Keratinocyte (primary cell): Measurements from ENCODE around the gene DMRT1. TPM values are rescaled to one million over a fixed set of nuclear protein-coding genes. Genes with fewer than 3 reads are reported as not detected.
"Not testable (repeated sequence)": the region's sequence is repeated elsewhere in the genome, so short reads cannot be mapped to it uniquely, and the experiment has no call there.

Source experiments
- DNase-seq: peaks from one replicate; pipeline ENCODE4 v3.0.0-alpha.2; 2011; ENCODE audit warnings: low read depth, missing footprints, low spot score
- FAIRE-seq: peaks from 2 replicates; lab custom pipeline; 2011; peaks lifted over from hg19 to GRCh38; lab: Jason Lieb, UNC
- H2AFZ ChIP-seq: 2 replicates; pipeline ENCODE4 v1.6.0; 2012; ENCODE audit warnings: low read length, control low read depth, inconsistent platforms; ENCODE audit not compliant: control insufficient read depth
- H3K27ac ChIP-seq: 2 replicates; pipeline ENCODE4 v1.5.1; 2011; ENCODE audit warnings: low read length; ENCODE audit not compliant: control insufficient read depth, insufficient read depth
- H3K27me3 ChIP-seq: 3 replicates; pipeline ENCODE4 v1.6.0; 2011; ENCODE audit warnings: low read length; ENCODE audit not compliant: control insufficient read depth, insufficient read depth; ENCODE audit errors: extremely low read depth
- H3K36me3 ChIP-seq, 2 experiments: 2 replicates in 1 of 2; 3 replicates in 1 of 2; pipeline ENCODE4 v1.5.1; 2011; ENCODE audit warnings: low read length in 2 of 2, mild to moderate bottlenecking in 1 of 2; ENCODE audit not compliant: control insufficient read depth in 2 of 2, insufficient read depth in 2 of 2; ENCODE audit errors: extremely low read depth in 1 of 2
- H3K4me1 ChIP-seq: 3 replicates; pipeline ENCODE4 v1.5.1; 2011; ENCODE audit warnings: low read length; ENCODE audit not compliant: control insufficient read depth, insufficient read depth; ENCODE audit errors: extremely low read depth
- H3K4me2 ChIP-seq: 3 replicates; pipeline ENCODE4 v1.6.0; 2011; ENCODE audit warnings: low read depth, low read length; ENCODE audit not compliant: control insufficient read depth, insufficient read depth; ENCODE audit errors: extremely low read depth
- H3K4me3 ChIP-seq, 3 experiments: fragments of 200-600 bp in 1 of 3; sonication (generic) in 1 of 3; 2 replicates in 2 of 3; 3 replicates in 1 of 3; pipeline ENCODE4 v1.5.1; 2011 to 2016; ENCODE audit warnings: low read length in 3 of 3, mild to moderate bottlenecking in 3 of 3, control low read depth in 2 of 3, inconsistent platforms in 1 of 3, low read depth in 1 of 3, mixed read lengths in 1 of 3, mixed run types in 1 of 3, moderate library complexity in 1 of 3; ENCODE audit not compliant: control insufficient read depth in 2 of 3, insufficient read depth in 2 of 3; ENCODE audit errors: extremely low read depth in 1 of 3
- H3K79me2 ChIP-seq: 2 replicates; pipeline ENCODE4 v1.6.0; 2012; ENCODE audit warnings: low read length; ENCODE audit not compliant: control insufficient read depth, insufficient read depth
- H3K9ac ChIP-seq: 3 replicates; pipeline ENCODE4 v1.6.0; 2011; ENCODE audit warnings: low read length; ENCODE audit not compliant: control insufficient read depth, insufficient read depth; ENCODE audit errors: extremely low read depth
- H3K9me1 ChIP-seq: 3 replicates; pipeline ENCODE4 v1.6.0; 2011; ENCODE audit warnings: low read length; ENCODE audit not compliant: control insufficient read depth, insufficient read depth; ENCODE audit errors: extremely low read depth
- H3K9me3 ChIP-seq: 2 replicates; pipeline ENCODE4 v1.5.1; 2012; ENCODE audit warnings: low read depth, low read length; ENCODE audit not compliant: control insufficient read depth
- H4K20me1 ChIP-seq: 3 replicates; pipeline ENCODE4 v1.6.0; 2011; ENCODE audit warnings: low read length; ENCODE audit not compliant: control insufficient read depth, insufficient read depth; ENCODE audit errors: extremely low read depth
- EZH2 ChIP-seq: IDR thresholded peaks from one replicate; pipeline ENCODE4 v1.6.1; 2012; ENCODE audit warnings: inconsistent platforms, mild to moderate bottlenecking, low read length, moderate library complexity
- dilution Hi-C: fragments of 300-500 bp; cut with MboI; formaldehyde crosslinking; loops from one replicate; pipeline ENCODE4 v1.7.0; 2020; ENCODE audit warnings: low sequenced_read_pairs; ENCODE audit not compliant: extremely low pct_ligation_motif_present
- polyA plus RNA-seq, 5 experiments: library from polyadenylated mRNA; depleted of rRNA in 3 of 5; stranded (reverse) in 3 of 5; stranded (forward) in 1 of 5; unstranded in 1 of 5; fragments of >200 nt; gene quantifications; 1 replicate in 1 of 5; 2 replicates in 3 of 5; 3 replicates in 1 of 5; pipeline versions ENCODE4 v1.2.1 to v1.2.3, GENCODE V29; 2011 to 2012; ENCODE audit warnings: missing spikeins in 2 of 5, low read depth in 1 of 5, low replicate concordance in 1 of 5
- TF ChIP-seq, protein P1 (sequence below), 3 experiments: IDR thresholded peaks in 1 of 3; conservative IDR thresholded peaks in 1 of 3; optimal IDR thresholded peaks in 1 of 3; 2 replicates in 2 of 3; 3 replicates in 1 of 3; pipeline versions ENCODE3 to v1.5.1; 2011; ENCODE audit warnings: low read length in 3 of 3, mild to moderate bottlenecking in 3 of 3, moderate library complexity in 2 of 3, control low read depth in 1 of 3, inconsistent platforms in 1 of 3; ENCODE audit not compliant: insufficient read depth in 2 of 3; ENCODE audit errors: extremely low read depth in 1 of 3

Gene DMRT1
- polyA plus RNA-seq, 1 donor (not counting 4 experiments of a cell fraction or from before 2014, with no cell fraction given), result not detected

DNA sequence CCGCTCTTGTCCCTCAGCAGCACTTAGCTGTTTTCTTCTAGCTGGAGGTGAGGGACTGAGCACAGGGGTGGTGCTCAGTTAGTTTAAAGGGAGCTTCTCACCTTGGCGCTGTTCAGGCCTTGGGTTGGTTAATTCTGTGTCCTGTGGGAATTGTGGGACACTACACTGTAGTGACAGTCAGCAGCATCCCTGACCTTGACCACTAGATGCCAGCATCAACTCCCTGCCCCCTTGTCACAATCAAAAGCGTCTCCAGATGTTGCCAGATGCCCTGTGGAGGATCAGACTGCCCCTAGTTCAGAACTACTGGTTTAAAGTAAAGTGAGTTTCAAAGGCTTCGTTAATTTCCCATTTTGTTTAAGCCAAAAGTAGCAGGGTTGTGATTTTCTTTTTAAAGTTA is 69.5 kb downstream of the DMRT1 start:
- no peak overlapping the region for H3K27ac ChIP-seq
- no peak for TF ChIP-seq EZH2
- TF ChIP-seq, protein P1, sequence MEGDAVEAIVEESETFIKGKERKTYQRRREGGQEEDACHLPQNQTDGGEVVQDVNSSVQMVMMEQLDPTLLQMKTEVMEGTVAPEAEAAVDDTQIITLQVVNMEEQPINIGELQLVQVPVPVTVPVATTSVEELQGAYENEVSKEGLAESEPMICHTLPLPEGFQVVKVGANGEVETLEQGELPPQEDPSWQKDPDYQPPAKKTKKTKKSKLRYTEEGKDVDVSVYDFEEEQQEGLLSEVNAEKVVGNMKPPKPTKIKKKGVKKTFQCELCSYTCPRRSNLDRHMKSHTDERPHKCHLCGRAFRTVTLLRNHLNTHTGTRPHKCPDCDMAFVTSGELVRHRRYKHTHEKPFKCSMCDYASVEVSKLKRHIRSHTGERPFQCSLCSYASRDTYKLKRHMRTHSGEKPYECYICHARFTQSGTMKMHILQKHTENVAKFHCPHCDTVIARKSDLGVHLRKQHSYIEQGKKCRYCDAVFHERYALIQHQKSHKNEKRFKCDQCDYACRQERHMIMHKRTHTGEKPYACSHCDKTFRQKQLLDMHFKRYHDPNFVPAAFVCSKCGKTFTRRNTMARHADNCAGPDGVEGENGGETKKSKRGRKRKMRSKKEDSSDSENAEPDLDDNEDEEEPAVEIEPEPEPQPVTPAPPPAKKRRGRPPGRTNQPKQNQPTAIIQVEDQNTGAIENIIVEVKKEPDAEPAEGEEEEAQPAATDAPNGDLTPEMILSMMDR (optimal IDR thresholded peaks at IDR 0.05 in 1 of 3, IDR thresholded peaks at IDR 0.05 in 1 of 3, conservative IDR thresholded peaks at IDR 0.05 in 1 of 3; ENCODE audit: extremely low read depth in 1 of 3, insufficient read depth in 2 of 3, low read length in 3 of 3), result peak in 1 of 3 experiments; percentile 28
- H3K4me2 ChIP-seq, result no peak overlapping the region
- no peak overlapping the region for H2AFZ ChIP-seq
- H3K79me2 ChIP-seq, result no peaks in the 10 kb centered on the region
- no peak for DNase-seq
- no peak overlapping the region for H3K4me3 ChIP-seq
- H3K9me1 ChIP-seq, result no peaks in the 10 kb centered on the region
- no peaks in the 10 kb centered on the region for H4K20me1 ChIP-seq
- dilution Hi-C loops, result no loop called here
- no peak for FAIRE-seq
- H3K36me3 ChIP-seq, result no peaks in the 10 kb centered on the region
- no peak overlapping the region for H3K9ac ChIP-seq
- no peaks in the 10 kb centered on the region for H3K4me1 ChIP-seq
- H3K27me3 ChIP-seq, result peaks cover 4% of the 10 kb centered on the region
- H3K9me3 ChIP-seq, result no peaks in the 10 kb centered on the region

DNA sequence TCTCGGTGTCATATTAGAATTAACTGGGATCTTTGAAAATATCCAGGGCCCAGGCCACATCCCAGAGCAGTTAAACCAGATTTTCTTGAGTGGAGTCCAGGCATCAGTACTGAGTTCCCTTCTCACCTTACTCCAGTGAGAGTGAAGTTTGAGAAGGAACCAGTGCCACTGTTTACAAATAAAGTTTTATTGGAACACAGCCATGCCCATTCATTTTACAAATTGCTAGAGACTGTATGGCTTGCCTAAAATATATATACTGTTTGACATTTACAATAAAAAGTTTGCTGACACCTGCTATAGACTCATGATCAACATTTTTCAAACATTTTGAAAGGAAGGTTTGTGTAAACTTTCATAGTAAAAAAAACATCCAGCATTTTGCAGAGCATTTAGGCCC is 71.3 kb downstream of the DMRT1 start:
- TF ChIP-seq, protein P1 (optimal IDR thresholded peaks at IDR 0.05 in 1 of 3, IDR thresholded peaks at IDR 0.05 in 1 of 3, conservative IDR thresholded peaks at IDR 0.05 in 1 of 3; ENCODE audit: extremely low read depth in 1 of 3, insufficient read depth in 2 of 3, low read length in 3 of 3), result no peak
- no peak overlapping the region for H3K9ac ChIP-seq
- dilution Hi-C loops, result no loop called here
- H3K4me2 ChIP-seq, result no peak overlapping the region
- no peaks in the 10 kb centered on the region for H3K9me1 ChIP-seq
- H3K27me3 ChIP-seq, result peaks cover 4% of the 10 kb centered on the region
- H3K79me2 ChIP-seq, result no peaks in the 10 kb centered on the region
- DNase-seq (no peak), FAIRE-seq (no peak)
- H3K27ac ChIP-seq, result no peak overlapping the region
- H3K9me3 ChIP-seq, result no peaks in the 10 kb centered on the region
- H3K36me3 ChIP-seq, result no peaks in the 10 kb centered on the region
- H3K4me1 ChIP-seq, result no peaks in the 10 kb centered on the region
- H4K20me1 ChIP-seq, result no peaks in the 10 kb centered on the region
- no peak overlapping the region for H3K4me3 ChIP-seq
- H2AFZ ChIP-seq, result no peak overlapping the region

DNA sequence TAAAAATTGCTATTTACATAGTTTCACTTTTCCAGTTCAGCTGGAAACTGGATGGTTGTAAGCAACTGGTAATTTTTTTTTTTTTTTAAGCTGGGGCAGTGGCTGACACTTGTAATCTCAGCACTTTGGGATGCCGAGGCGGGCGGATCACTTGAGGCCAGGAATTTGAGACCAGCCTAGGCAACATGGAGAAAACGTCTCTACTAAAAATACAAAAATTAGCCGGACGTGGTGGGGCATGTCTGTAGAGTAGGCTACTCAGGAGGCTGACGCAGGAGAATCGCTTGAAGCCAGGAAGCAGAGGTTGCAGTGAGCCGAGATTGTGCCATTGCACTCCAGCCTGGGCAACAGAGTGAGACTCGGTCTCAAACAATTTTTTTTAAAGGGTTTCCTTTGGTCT is 72.0 kb downstream of the DMRT1 start:
- FAIRE-seq, DNase-seq, H3K9ac ChIP-seq, dilution Hi-C loops, H3K27ac ChIP-seq, H3K36me3 ChIP-seq, H3K79me2 ChIP-seq, H3K4me1 ChIP-seq, H3K9me1 ChIP-seq, H3K27me3 ChIP-seq, H3K4me2 ChIP-seq, H3K9me3 ChIP-seq, H3K4me3 ChIP-seq, H4K20me1 ChIP-seq, H2AFZ ChIP-seq: not testable (repeated sequence)
